B cell (primary cell): ENCODE data around the gene DOCK4. TPM values are rescaled to one million over a fixed set of nuclear protein-coding genes. Genes with fewer than 3 reads are reported as not detected.

Experiments
- ATAC-seq: fragments of 200-7000 bp; cut with Tn5 transposase; one replicate; pipeline ENCODE4 v1.10.0; 2021; ENCODE audit warnings: low read depth, mild to moderate bottlenecking, moderate number of reproducible peaks, moderate library complexity
- CTCF ChIA-PET: fragments of 350-600 bp; sonication (Branson Sonifier 250); formaldehyde crosslinking; loops from one replicate; lab custom pipeline; 2021; ENCODE audit warnings: antibody characterized with exemption, inconsistent platforms; lab: Charles Lee
- POLR2A ChIA-PET: fragments of 350-600 bp; sonication (Branson Sonifier 250); formaldehyde crosslinking; loops from one replicate; lab custom pipeline; 2021; ENCODE audit warnings: antibody characterized with exemption; lab: Charles Lee
- DNase-seq: peaks from one replicate; pipeline ENCODE4 v3.0.0; 2013
- H2AFZ ChIP-seq: 2 replicates; pipeline ENCODE4 v1.6.1; 2012; ENCODE audit warnings: mild to moderate bottlenecking, low read depth, low read length; ENCODE audit not compliant: insufficient read depth, poor library complexity, severe bottlenecking
- H3K27ac ChIP-seq, 2 donors: 1 replicate in 1 of 2; 2 replicates in 1 of 2; pipeline ENCODE4 v1.5.1; 2012 to 2013; ENCODE audit warnings: low read length in 2 of 2, mild to moderate bottlenecking in 2 of 2, moderate library complexity in 1 of 2
- H3K27me3 ChIP-seq, 4 experiments: fragments of 200-600 bp in 1 of 4; sonication (generic) in 1 of 4; replicated peaks in 1 of 4; 1 replicate in 2 of 4; 2 replicates in 2 of 4; pipeline versions ENCODE4 v1.6.1 to v1.7.0; 2013 to 2016; ENCODE audit warnings: low read length in 3 of 4, mild to moderate bottlenecking in 2 of 4, mixed read lengths in 1 of 4, moderate library complexity in 1 of 4; ENCODE audit not compliant: insufficient read depth in 4 of 4, control insufficient read depth in 3 of 4; ENCODE audit errors: control extremely low read depth in 1 of 4
- H3K36me3 ChIP-seq, 2 experiments: replicated peaks in 1 of 2; 1 replicate in 1 of 2; 2 replicates in 1 of 2; pipeline versions ENCODE4 v1.6.1 to v1.7.1; 2013; ENCODE audit warnings: low read length in 1 of 2; ENCODE audit not compliant: insufficient read depth in 2 of 2, control insufficient read depth in 1 of 2; ENCODE audit errors: control extremely low read depth in 1 of 2, extremely low read depth in 1 of 2
- H3K4me1 ChIP-seq, 2 donors: fragments of 200-600 bp in 1 of 2; sonication (generic) in 1 of 2; 1 replicate in 1 of 2; 2 replicates in 1 of 2; pipeline versions ENCODE4 v1.5.1 to v1.6.1; 2013 to 2017; ENCODE audit warnings: low read length in 2 of 2; ENCODE audit not compliant: control insufficient read depth in 2 of 2, insufficient read depth in 2 of 2
- H3K4me2 ChIP-seq: replicated peaks from 2 replicates; pipeline ENCODE3; 2012; ENCODE audit warnings: mild to moderate bottlenecking, low read depth, low read length; ENCODE audit not compliant: poor library complexity, severe bottlenecking
- H3K4me3 ChIP-seq, 5 experiments: fragments of 200-600 bp in 1 of 5; sonication (generic) in 1 of 5; 1 replicate in 3 of 5; 2 replicates in 2 of 5; pipeline versions ENCODE4 v1.5.1 to v1.7.0; 2011 to 2016; ENCODE audit warnings: low read length in 4 of 5, mild to moderate bottlenecking in 4 of 5, low read depth in 2 of 5, control low read depth in 1 of 5, moderate library complexity in 1 of 5; ENCODE audit not compliant: insufficient read depth in 1 of 5; ENCODE audit errors: control extremely low read depth in 1 of 5, extremely low read depth in 1 of 5
- H3K79me2 ChIP-seq: fragments of 200-600 bp; sonication (generic); one replicate; pipeline ENCODE4 v1.6.0; 2016; ENCODE audit warnings: low read length; ENCODE audit not compliant: control insufficient read depth, insufficient read depth
- H3K9ac ChIP-seq: fragments of 200-600 bp; sonication (generic); 2 replicates; pipeline ENCODE4 v1.6.1; 2017; ENCODE audit warnings: mild to moderate bottlenecking, low read length, moderate library complexity
- H3K9me3 ChIP-seq, 3 donors: one replicate each; pipeline versions ENCODE4 v1.6.1 to v1.7.1; 2013; ENCODE audit warnings: low read length in 2 of 3; ENCODE audit not compliant: control insufficient read depth in 2 of 3, insufficient read depth in 1 of 3; ENCODE audit errors: control extremely low read depth in 1 of 3
- H4K20me1 ChIP-seq: 2 replicates; pipeline ENCODE4 v1.6.0; 2012; ENCODE audit warnings: mild to moderate bottlenecking, low read length; ENCODE audit not compliant: insufficient read depth, control insufficient read depth, poor library complexity, severe bottlenecking
- H3K27ac Mint-ChIP-seq: one replicate; pipeline ENCODE4 v1.8.0; 2021; ENCODE audit warnings: mixed read lengths
- H3K27me3 Mint-ChIP-seq: one replicate; pipeline ENCODE4 v1.8.0; 2021; ENCODE audit warnings: mixed read lengths
- H3K4me1 Mint-ChIP-seq: one replicate; pipeline ENCODE4 v1.8.0; 2021; ENCODE audit warnings: mixed read lengths
- H3K4me3 Mint-ChIP-seq: one replicate; pipeline ENCODE4 v1.8.0; 2021; ENCODE audit warnings: mixed read lengths
- H3K9me3 Mint-ChIP-seq: one replicate; pipeline ENCODE4 v1.8.0; 2022; ENCODE audit warnings: mixed read lengths; ENCODE audit not compliant: insufficient read depth
- EZH2 ChIP-seq: IDR thresholded peaks from 2 replicates; pipeline ENCODE4 v1.6.1; 2012; ENCODE audit warnings: borderline replicate concordance, low read depth, mild to moderate bottlenecking, moderate library complexity, low read length; ENCODE audit not compliant: insufficient read depth, poor library complexity, severe bottlenecking
- WGBS: methylation state at CpG from one replicate; pipeline ENCODE4 v1.1.5; 2013; ENCODE audit warnings: missing lambda C conversion rate; ENCODE audit not compliant: insufficient coverage; 5-methylcytosine and 5-hydroxymethylcytosine counted together
- intact Hi-C: fragments of 100-400 bp; cut with micrococcal nuclease; formaldehyde crosslinking; loops from one replicate; pipeline ENCODE4 v1.10.0; 2022
- polyA plus RNA-seq: library from polyadenylated mRNA; depleted of rRNA; stranded (reverse); fragments of >200 nt; gene quantifications from 2 replicates; pipeline ENCODE4 v1.2.3, GENCODE V29; 2012
- total RNA-seq, 2 donors: library from RNA; stranded (reverse); fragments of 120-200 nt in 1 of 2; gene quantifications; 1 replicate in 1 of 2; 2 replicates in 1 of 2; pipeline versions ENCODE4 v1.2.3 to v1.2.4, GENCODE V29; 2013 to 2022
- TF ChIP-seq, protein P1 (sequence below): fragments of 200-600 bp; IDR thresholded peaks from one replicate; pipeline ENCODE4 v1.8.0; 2022; ENCODE audit warnings: antibody characterized with exemption, mild to moderate bottlenecking

The DOCK4 gene
- total and polyA plus RNA-seq, 2 donors (not counting 1 experiment from before 2014, with no cell fraction given) = 0.03 to 4.1 TPM

DNA sequence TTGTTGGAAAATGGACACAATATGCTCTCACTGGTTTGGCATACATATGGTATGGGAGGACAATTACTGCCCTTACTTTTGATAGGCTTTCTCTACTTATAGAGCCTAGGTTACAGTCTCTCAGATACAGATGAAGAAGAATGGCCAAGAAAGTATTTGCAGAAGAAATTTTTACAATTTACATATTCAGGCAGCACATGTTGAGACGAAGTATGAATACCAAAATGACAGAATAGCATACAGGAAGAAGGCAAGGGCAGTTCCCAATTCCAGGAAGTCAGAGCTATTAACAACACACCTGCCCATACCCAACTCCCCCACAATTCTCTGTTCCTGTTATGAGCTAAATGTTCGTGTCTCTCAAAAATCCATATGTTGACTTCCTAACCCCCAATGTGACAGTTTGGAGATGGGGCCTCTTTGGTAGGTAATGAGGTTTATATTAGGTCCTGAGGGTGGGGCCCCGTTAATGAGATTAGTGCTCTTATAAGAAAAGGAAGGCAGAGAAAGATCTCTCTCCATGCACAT, 67.8 kb downstream of the DOCK4 start:
- Histone ChIP-seq H3K4me1 (no peaks in the 10 kb centered on the region), H4K20me1 (no peaks in the 10 kb centered on the region), H3K4me3 (no peak overlapping the region), H3K4me2 (no peak overlapping the region), H3K27me3 (no peaks in the 10 kb centered on the region), H3K9ac (no peak overlapping the region), H2AFZ (no peak overlapping the region), H3K36me3 (no peaks in the 10 kb centered on the region), H3K9me3 (no peaks in the 10 kb centered on the region), H3K27ac (no peak overlapping the region), H3K79me2 (no peaks in the 10 kb centered on the region)
- intact Hi-C loops = no loop called here
- DNase-seq (no peak), ATAC-seq (no peak)
- H3K9me3 Mint-ChIP-seq = no peaks in the 10 kb centered on the region
- no peak overlapping the region for H3K4me3 Mint-ChIP-seq
- CTCF ChIA-PET = no interaction called here
- POLR2A ChIA-PET = no interaction called here
- H3K27me3 Mint-ChIP-seq = no peaks in the 10 kb centered on the region
- no peaks in the 10 kb centered on the region for H3K4me1 Mint-ChIP-seq
- no peak overlapping the region for H3K27ac Mint-ChIP-seq
- WGBS = no CpG with 5 or more reads among the region's 3 CpGs
- TF ChIP-seq EZH2 = no peak
- TF ChIP-seq, protein P1, sequence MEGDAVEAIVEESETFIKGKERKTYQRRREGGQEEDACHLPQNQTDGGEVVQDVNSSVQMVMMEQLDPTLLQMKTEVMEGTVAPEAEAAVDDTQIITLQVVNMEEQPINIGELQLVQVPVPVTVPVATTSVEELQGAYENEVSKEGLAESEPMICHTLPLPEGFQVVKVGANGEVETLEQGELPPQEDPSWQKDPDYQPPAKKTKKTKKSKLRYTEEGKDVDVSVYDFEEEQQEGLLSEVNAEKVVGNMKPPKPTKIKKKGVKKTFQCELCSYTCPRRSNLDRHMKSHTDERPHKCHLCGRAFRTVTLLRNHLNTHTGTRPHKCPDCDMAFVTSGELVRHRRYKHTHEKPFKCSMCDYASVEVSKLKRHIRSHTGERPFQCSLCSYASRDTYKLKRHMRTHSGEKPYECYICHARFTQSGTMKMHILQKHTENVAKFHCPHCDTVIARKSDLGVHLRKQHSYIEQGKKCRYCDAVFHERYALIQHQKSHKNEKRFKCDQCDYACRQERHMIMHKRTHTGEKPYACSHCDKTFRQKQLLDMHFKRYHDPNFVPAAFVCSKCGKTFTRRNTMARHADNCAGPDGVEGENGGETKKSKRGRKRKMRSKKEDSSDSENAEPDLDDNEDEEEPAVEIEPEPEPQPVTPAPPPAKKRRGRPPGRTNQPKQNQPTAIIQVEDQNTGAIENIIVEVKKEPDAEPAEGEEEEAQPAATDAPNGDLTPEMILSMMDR = no peak

DNA sequence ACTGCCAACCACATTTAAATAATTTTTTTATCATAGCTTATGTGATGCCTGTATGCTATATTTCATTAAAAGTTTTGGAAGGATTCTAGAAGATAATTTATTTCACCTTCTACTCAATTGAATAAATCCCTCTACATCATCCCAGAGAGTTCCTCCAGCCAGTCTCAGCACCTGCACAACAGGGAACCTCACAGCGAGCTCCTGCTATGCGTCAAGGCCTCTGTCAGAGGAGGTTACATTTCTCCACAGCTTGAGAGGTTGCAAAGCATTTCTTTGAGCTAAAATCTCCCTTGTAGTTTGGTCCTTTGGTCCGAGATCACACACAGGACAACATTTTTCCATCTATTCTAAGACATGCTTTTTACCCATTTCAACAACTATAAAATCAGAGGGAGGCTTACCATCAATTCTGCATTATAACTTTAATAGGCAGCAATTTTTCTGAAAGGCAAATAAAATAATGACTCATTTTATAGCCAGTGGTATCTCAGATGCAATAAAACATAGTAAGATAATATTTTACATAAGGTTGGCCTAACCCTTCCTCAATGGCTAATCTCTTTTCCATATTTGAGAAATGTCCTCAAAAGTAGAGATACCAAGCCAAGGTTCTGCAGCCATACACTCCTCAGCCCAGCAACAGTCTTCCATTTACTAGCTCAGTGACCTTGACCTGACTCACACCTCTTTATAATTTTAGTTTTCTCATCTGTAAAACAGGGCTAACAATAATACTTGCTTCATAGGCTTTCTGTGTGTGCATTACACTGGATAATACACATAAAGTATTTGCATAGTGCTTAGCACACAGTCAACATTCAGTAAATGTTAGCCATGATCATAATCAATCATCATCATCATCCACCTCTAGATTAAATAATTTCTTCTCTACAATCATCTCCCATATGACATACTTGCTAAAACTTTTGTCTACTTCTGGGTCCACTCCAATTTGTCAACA, 68.8 kb downstream of the DOCK4 start:
- H3K4me1 Mint-ChIP-seq = no peaks in the 10 kb centered on the region
- Histone ChIP-seq H3K4me2 (no peak overlapping the region), H3K9ac (no peak overlapping the region), H4K20me1 (no peaks in the 10 kb centered on the region), H3K27ac (no peak overlapping the region), H2AFZ (no peak overlapping the region), H3K79me2 (no peaks in the 10 kb centered on the region), H3K27me3 (no peaks in the 10 kb centered on the region), H3K4me3 (no peak overlapping the region), H3K9me3 (no peaks in the 10 kb centered on the region), H3K36me3 (no peaks in the 10 kb centered on the region), H3K4me1 (no peaks in the 10 kb centered on the region)
- ChIA-PET CTCF (no interaction called here), POLR2A (no interaction called here)
- no peaks in the 10 kb centered on the region for H3K27me3 Mint-ChIP-seq
- H3K9me3 Mint-ChIP-seq = no peaks in the 10 kb centered on the region
- H3K27ac Mint-ChIP-seq = no peak overlapping the region
- 89% methylated on average over 3 of the region's 3 CpGs for WGBS
- ATAC-seq (no peak), DNase-seq (no peak)
- intact Hi-C loops = no loop called here
- no peak overlapping the region for H3K4me3 Mint-ChIP-seq
- TF ChIP-seq EZH2 = no peak
- TF ChIP-seq, protein P1 = no peak
